ENCODE results near the gene ERGIC1.

Gene ERGIC1

DNA sequence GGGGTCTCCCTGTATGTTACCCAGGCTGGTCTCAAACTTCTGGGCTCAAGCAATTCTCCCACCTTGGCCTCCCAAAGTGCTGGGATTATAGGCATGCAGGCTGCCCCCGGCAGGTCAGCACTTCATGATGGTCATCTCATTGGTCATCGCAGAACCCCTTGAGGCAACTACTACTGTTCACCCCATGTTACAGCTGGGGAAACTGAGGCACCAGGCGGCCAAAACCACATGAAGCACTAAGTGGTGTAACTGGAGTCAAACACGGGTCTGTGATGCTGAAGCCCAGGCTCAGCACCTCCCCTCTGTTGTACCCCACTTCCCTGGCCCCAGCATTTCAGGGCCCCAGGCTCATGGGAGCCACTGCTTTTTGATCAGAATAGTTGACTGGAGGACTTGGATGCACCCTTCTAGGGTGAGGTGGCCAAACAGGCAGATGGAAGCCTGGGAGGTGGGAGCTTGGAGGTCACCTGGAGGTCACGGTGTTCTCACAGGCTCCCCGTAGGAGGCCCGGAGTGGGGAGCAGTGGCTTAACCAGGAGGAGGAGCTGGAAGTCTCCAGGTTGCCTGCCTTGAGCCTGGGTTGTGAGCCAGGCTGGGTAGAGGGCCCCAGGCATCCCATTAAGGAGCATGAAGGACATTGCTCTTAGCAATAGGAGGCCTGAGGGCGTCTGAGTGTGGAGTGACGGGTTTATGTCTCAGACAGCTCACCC, 67.9 kb downstream of the ERGIC1 start:
- H3K4me1 ChIP-seq (ENCODE audit: control insufficient read depth, low read length), result no peaks in the 10 kb centered on the region
- no peaks in the 10 kb centered on the region for H3K79me2 ChIP-seq (ENCODE audit: control insufficient read depth, low read length)
- H3K4me2 ChIP-seq (ENCODE audit: low read length), result no peak overlapping the region
- H3K36me3 ChIP-seq (ENCODE audit: control insufficient read depth, low read length), result no peaks in the 10 kb centered on the region; the same call in 1 of the 2 replicates
- H3K27ac ChIP-seq (ENCODE audit: low read depth, low read length), result no peak overlapping the region
- H3K9me2 ChIP-seq (replicated peaks; ENCODE audit: control insufficient read depth, low read length), result no peaks in the 10 kb centered on the region
- H3K27me3 ChIP-seq (ENCODE audit: control insufficient read depth, low read length), result no peaks in the 10 kb centered on the region
- no peak overlapping the region for H3K4me3 ChIP-seq (ENCODE audit: low read length)
- no peaks in the 10 kb centered on the region for H3K9me3 ChIP-seq (ENCODE audit: control insufficient read depth, insufficient read depth, low read length)
- H4K20me1 ChIP-seq (ENCODE audit: control insufficient read depth, insufficient read depth, low read depth, low read length), result no peaks in the 10 kb centered on the region
- TF ChIP-seq, protein P1, sequence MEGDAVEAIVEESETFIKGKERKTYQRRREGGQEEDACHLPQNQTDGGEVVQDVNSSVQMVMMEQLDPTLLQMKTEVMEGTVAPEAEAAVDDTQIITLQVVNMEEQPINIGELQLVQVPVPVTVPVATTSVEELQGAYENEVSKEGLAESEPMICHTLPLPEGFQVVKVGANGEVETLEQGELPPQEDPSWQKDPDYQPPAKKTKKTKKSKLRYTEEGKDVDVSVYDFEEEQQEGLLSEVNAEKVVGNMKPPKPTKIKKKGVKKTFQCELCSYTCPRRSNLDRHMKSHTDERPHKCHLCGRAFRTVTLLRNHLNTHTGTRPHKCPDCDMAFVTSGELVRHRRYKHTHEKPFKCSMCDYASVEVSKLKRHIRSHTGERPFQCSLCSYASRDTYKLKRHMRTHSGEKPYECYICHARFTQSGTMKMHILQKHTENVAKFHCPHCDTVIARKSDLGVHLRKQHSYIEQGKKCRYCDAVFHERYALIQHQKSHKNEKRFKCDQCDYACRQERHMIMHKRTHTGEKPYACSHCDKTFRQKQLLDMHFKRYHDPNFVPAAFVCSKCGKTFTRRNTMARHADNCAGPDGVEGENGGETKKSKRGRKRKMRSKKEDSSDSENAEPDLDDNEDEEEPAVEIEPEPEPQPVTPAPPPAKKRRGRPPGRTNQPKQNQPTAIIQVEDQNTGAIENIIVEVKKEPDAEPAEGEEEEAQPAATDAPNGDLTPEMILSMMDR (IDR thresholded peaks at IDR 0.05; ENCODE audit: low read depth, low read length, poor library complexity, severe bottlenecking), result no peak
- no peak for TF ChIP-seq EZH2phosphoT487 (IDR thresholded peaks at IDR 0.05; ENCODE audit: borderline replicate concordance, low read length)
- no peaks in the 10 kb centered on the region for H3F3A ChIP-seq (ENCODE audit: control insufficient read depth, insufficient read depth)

DNA sequence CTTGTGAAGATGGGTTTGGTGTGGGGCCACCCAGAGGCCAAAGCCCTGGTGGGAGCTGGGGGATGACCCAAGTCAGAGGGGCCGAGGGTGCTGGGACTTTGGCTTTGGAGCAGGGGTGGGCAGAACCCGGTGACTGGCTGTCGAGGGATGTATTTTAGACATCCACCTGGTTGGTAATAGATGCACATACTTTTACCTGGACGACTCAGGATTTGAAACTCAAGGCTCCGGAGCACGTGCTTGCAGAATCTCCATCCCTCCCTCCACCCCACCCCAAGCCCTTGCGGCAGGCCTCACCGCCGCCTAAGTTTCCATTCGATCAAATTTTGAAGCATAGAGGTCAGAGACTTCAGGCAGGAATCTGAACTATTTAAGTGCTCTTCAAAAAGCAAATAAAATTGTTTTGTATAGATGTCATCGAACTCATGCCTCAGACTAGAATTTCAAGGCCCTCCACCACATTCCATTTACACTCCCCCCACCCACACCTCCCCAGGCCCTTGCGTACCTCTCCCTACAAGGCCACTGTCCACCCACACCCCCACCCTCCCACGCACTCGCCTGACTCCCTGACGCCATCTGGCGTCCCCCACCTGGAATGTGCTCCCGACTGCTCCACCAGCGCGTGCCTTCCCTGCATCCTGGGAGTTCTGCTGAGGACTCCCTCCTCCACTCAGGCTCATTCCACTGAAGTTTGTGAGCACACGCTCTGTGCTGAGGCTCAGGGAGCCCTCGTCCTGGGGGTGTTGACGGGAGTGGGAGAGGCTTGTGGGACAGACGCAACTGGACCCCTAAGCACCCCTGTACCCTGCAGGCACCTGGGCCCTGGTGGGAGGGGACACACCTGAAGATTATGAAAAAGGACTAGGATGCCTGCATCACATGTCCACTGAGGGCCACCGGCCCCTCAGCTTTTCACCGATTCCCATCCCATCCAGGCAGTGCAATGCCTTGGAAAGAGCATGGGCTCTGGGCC, 68.7 kb downstream of the ERGIC1 start:
- H3K4me2 ChIP-seq (ENCODE audit: low read length), result no peak overlapping the region
- no peaks in the 10 kb centered on the region for H3F3A ChIP-seq (ENCODE audit: control insufficient read depth, insufficient read depth)
- no peaks in the 10 kb centered on the region for H3K4me1 ChIP-seq (ENCODE audit: control insufficient read depth, low read length)
- H3K9me2 ChIP-seq (replicated peaks; ENCODE audit: control insufficient read depth, low read length), result no peaks in the 10 kb centered on the region
- no peaks in the 10 kb centered on the region for H3K79me2 ChIP-seq (ENCODE audit: control insufficient read depth, low read length)
- no peaks in the 10 kb centered on the region for H4K20me1 ChIP-seq (ENCODE audit: control insufficient read depth, insufficient read depth, low read depth, low read length)
- no peaks in the 10 kb centered on the region for H3K27me3 ChIP-seq (ENCODE audit: control insufficient read depth, low read length)
- no peak overlapping the region for H3K27ac ChIP-seq (ENCODE audit: low read depth, low read length)
- no peak overlapping the region for H3K4me3 ChIP-seq (ENCODE audit: low read length)
- TF ChIP-seq, protein P1 (IDR thresholded peaks at IDR 0.05; ENCODE audit: low read depth, low read length, poor library complexity, severe bottlenecking), result no peak
- TF ChIP-seq EZH2phosphoT487 (IDR thresholded peaks at IDR 0.05; ENCODE audit: borderline replicate concordance, low read length), result no peak
- H3K9me3 ChIP-seq (ENCODE audit: control insufficient read depth, insufficient read depth, low read length), result no peaks in the 10 kb centered on the region
- H3K36me3 ChIP-seq (ENCODE audit: control insufficient read depth, low read length), result no peaks in the 10 kb centered on the region; the same call in 1 of the 2 replicates

DNA sequence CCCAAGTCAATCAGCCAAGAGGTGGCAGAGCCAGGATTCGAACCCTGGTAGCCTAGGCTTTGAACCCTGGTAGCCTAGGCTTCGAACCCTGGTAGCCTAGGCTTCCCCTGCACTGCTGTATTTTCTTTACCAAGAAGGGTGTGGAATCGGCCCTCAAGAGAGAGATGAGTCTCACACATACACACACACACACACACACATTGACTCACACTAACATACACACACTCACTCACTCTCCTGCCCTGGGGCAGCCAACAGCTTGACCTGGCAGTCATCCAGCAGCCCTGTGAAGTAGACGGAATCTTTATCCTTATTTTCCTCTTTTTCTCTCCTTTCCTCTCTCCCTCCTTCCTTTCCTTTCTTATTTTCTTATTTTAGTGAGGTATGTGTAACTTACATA, 69.7 kb downstream of the ERGIC1 start:
- Histone ChIP-seq H3K27me3 (ENCODE audit: control insufficient read depth, low read length) (no peaks in the 10 kb centered on the region), H3K36me3 (ENCODE audit: control insufficient read depth, low read length) (no peaks in the 10 kb centered on the region), H4K20me1 (ENCODE audit: control insufficient read depth, insufficient read depth, low read depth, low read length) (no peaks in the 10 kb centered on the region), H3K4me1 (ENCODE audit: control insufficient read depth, low read length) (no peaks in the 10 kb centered on the region), H3K4me3 (ENCODE audit: low read length) (no peak overlapping the region), H3F3A (ENCODE audit: control insufficient read depth, insufficient read depth) (no peaks in the 10 kb centered on the region), H3K4me2 (ENCODE audit: low read length) (no peak overlapping the region), H3K9me3 (ENCODE audit: control insufficient read depth, insufficient read depth, low read length) (no peaks in the 10 kb centered on the region), H3K9me2 (replicated peaks; ENCODE audit: control insufficient read depth, low read length) (no peaks in the 10 kb centered on the region), H3K79me2 (ENCODE audit: control insufficient read depth, low read length) (no peaks in the 10 kb centered on the region), H3K27ac (ENCODE audit: low read depth, low read length) (no peak overlapping the region)
- TF ChIP-seq, protein P1 (IDR thresholded peaks at IDR 0.05; ENCODE audit: low read depth, low read length, poor library complexity, severe bottlenecking), result no peak
- no peak for TF ChIP-seq EZH2phosphoT487 (IDR thresholded peaks at IDR 0.05; ENCODE audit: borderline replicate concordance, low read length)
